HepG2 (cell line): ENCODE data around the gene PRSS3. TPM values are rescaled to one million over a fixed set of nuclear protein-coding genes. Genes with fewer than 3 reads are reported as not detected.

Experiments
- ATAC-seq: fragments of 200-7000 bp; cut with Tn5 transposase; 3 replicates; pipeline ENCODE4 v1.9.1; 2020; ENCODE audit warnings: mild to moderate bottlenecking, moderate library complexity
- BruUV-seq: library from RNA; stranded (reverse); fragments of 400-500 nt; replicated peaks from 2 replicates; lab custom pipeline; 2021; lab: Mats Ljungman, UMichigan
- CTCF ChIA-PET: fragments of 300-600 bp; formaldehyde crosslinking; extraction: SDS; loops from one replicate; lab custom pipeline; 2021; ENCODE audit warnings: low total read pairs, inconsistent platforms, low intra/inter-chr PET ratio; lab: Yijun Ruan, JAX
- POLR2A ChIA-PET: fragments of 350-600 bp; sonication (Branson Sonifier 250); formaldehyde crosslinking; loops from one replicate; lab custom pipeline; 2020; ENCODE audit warnings: antibody characterized with exemption, inconsistent platforms; lab: Yijun Ruan, JAX
- DNase-seq: peaks from one replicate; pipeline ENCODE4 v3.0.0-alpha.2; 2015; ENCODE audit warnings: low spot score
- FAIRE-seq: peaks from 3 replicates; lab custom pipeline; 2011; peaks lifted over from hg19 to GRCh38; lab: Jason Lieb, UNC
- H2AFZ ChIP-seq: one replicate; pipeline ENCODE4 v1.6.1; 2011; ENCODE audit warnings: low read length, inconsistent platforms
- H3K27ac ChIP-seq: fragments of 300-600 bp; 3 replicates; pipeline ENCODE4 v1.8.0; 2011; ENCODE audit warnings: mixed run types, mild to moderate bottlenecking, mixed read lengths, low read length, inconsistent platforms; ENCODE audit not compliant: insufficient read depth; ENCODE audit errors: extremely low read length
- H3K27me3 ChIP-seq, 2 experiments: fragments of 200-600 bp in 1 of 2; 2 replicates in 1 of 2; 3 replicates in 1 of 2; pipeline versions ENCODE4 v1.6.0 to v1.8.0; 2011; ENCODE audit warnings: low read length in 2 of 2, mild to moderate bottlenecking in 2 of 2, moderate library complexity in 2 of 2, inconsistent platforms in 1 of 2; ENCODE audit not compliant: insufficient read depth in 2 of 2, control insufficient read depth in 1 of 2
- H3K36me3 ChIP-seq, 2 experiments: fragments of 200-600 bp in 1 of 2; replicated peaks in 1 of 2; 2 replicates in 1 of 2; 3 replicates in 1 of 2; pipeline versions ENCODE4 v1.5.1 to v1.8.0; 2011; ENCODE audit warnings: low read length in 2 of 2, inconsistent platforms in 1 of 2; ENCODE audit not compliant: insufficient read depth in 2 of 2, control insufficient read depth in 1 of 2
- H3K4me1 ChIP-seq: 2 replicates; pipeline ENCODE4 v1.5.1; 2012; ENCODE audit warnings: low read length, inconsistent platforms; ENCODE audit not compliant: insufficient read depth
- H3K4me2 ChIP-seq: 2 replicates; pipeline ENCODE4 v1.6.0; 2011; ENCODE audit warnings: low read depth, low read length, inconsistent platforms
- H3K4me3 ChIP-seq, 3 experiments: fragments of 200-600 bp in 1 of 3; sonication (generic), shearing (Covaris generic) in 1 of 3; replicated peaks in 1 of 3; 2 replicates each; pipeline ENCODE4 v1.5.1; 2011 to 2016; ENCODE audit warnings: low read length in 3 of 3, inconsistent platforms in 2 of 3, low read depth in 2 of 3, mild to moderate bottlenecking in 2 of 3, control low read depth in 1 of 3, mixed read lengths in 1 of 3; ENCODE audit not compliant: insufficient read depth in 1 of 3
- H3K79me2 ChIP-seq: one replicate; pipeline ENCODE4 v1.6.1; 2011; ENCODE audit warnings: low read length, inconsistent platforms; ENCODE audit not compliant: insufficient read depth
- H3K9ac ChIP-seq: 2 replicates; pipeline ENCODE4 v1.6.0; 2011; ENCODE audit warnings: mild to moderate bottlenecking, low read depth, low read length, inconsistent platforms; ENCODE audit not compliant: insufficient read depth
- H3K9me3 ChIP-seq: 2 replicates; pipeline ENCODE4 v1.5.1; 2012; ENCODE audit warnings: mild to moderate bottlenecking, low read length
- H4K20me1 ChIP-seq: 2 replicates; pipeline ENCODE4 v1.6.0; 2011; ENCODE audit warnings: inconsistent platforms, mild to moderate bottlenecking, low read length, moderate library complexity; ENCODE audit not compliant: insufficient read depth
- HMG20B ChIP-seq: conservative IDR thresholded peaks from 2 replicates; pipeline ENCODE4 v1.6.1; 2016; ENCODE audit warnings: missing genetic modification reagents, missing compliant biosample characterization
- IRF2 ChIP-seq: IDR thresholded peaks from 2 replicates; pipeline ENCODE4 v1.6.1; 2018; ENCODE audit warnings: missing genetic modification reagents, missing compliant biosample characterization
- ISX ChIP-seq: sonication (generic); formaldehyde crosslinking; conservative IDR thresholded peaks from 2 replicates; pipeline ENCODE4 v1.5.0; 2020; ENCODE audit warnings: missing genetic modification reagents
- KAT7 ChIP-seq: IDR thresholded peaks from 2 replicates; pipeline ENCODE4 v1.6.1; 2018; ENCODE audit warnings: borderline replicate concordance, missing compliant biosample characterization
- KAT8 ChIP-seq: IDR thresholded peaks from 2 replicates; pipeline ENCODE4 v1.6.1; 2016; ENCODE audit warnings: missing genetic modification reagents, missing compliant biosample characterization
- NR0B2 ChIP-seq: sonication (generic); formaldehyde crosslinking; IDR thresholded peaks from 2 replicates; pipeline ENCODE4 v1.4.0; 2020; ENCODE audit warnings: mild to moderate bottlenecking, missing genetic modification reagents
- PPARG ChIP-seq: conservative IDR thresholded peaks from 2 replicates; pipeline ENCODE4 v1.6.1; 2016; ENCODE audit warnings: missing biosample characterization, missing genetic modification reagents
- SNRNP70 ChIP-seq: fragments of 200-400 bp; formaldehyde crosslinking; IDR thresholded peaks from 2 replicates; pipeline ENCODE4 v1.6.1; 2017; ENCODE audit warnings: mild to moderate bottlenecking, low read depth, low read length, moderate library complexity
- ZNF180 ChIP-seq: sonication (generic); formaldehyde crosslinking; IDR thresholded peaks from 2 replicates; pipeline ENCODE4 v1.4.0; 2020; ENCODE audit warnings: low read depth, missing genetic modification reagents, borderline replicate concordance
- ZNF251 ChIP-seq: sonication (generic); formaldehyde crosslinking; IDR thresholded peaks from 2 replicates; pipeline ENCODE4 v1.9.0; 2021; ENCODE audit warnings: mild to moderate bottlenecking, missing genetic modification reagents
- ZNF30 ChIP-seq: sonication (generic); formaldehyde crosslinking; IDR thresholded peaks from 2 replicates; pipeline ENCODE4 v1.5.0; 2020; ENCODE audit warnings: mild to moderate bottlenecking, missing genetic modification reagents
- ZNF33A ChIP-seq: sonication (generic); formaldehyde crosslinking; IDR thresholded peaks from 2 replicates; pipeline ENCODE4 v1.5.1; 2020; ENCODE audit warnings: missing genetic modification reagents, mild to moderate bottlenecking, moderate library complexity, borderline replicate concordance
- ZNF530 ChIP-seq: sonication (generic); formaldehyde crosslinking; IDR thresholded peaks from 2 replicates; pipeline ENCODE4 v1.5.0; 2020; ENCODE audit warnings: low read depth, mild to moderate bottlenecking, missing genetic modification reagents
- ZNF564 ChIP-seq: sonication (generic); formaldehyde crosslinking; IDR thresholded peaks from 2 replicates; pipeline ENCODE4 v1.8.1; 2023; ENCODE audit warnings: mild to moderate bottlenecking, missing genetic modification reagents
- ZNF782 ChIP-seq: sonication (generic); formaldehyde crosslinking; IDR thresholded peaks from 2 replicates; pipeline ENCODE4 v1.4.0; 2020; ENCODE audit warnings: missing genetic modification reagents, mild to moderate bottlenecking, borderline replicate concordance
- WGBS: methylation state at CpG from one replicate; pipeline ENCODE4 v1.1.6; 2017; ENCODE audit warnings: low lambda C conversion rate; 5-methylcytosine and 5-hydroxymethylcytosine counted together
- in situ Hi-C: cut with HindIII; loops from 2 replicates; pipeline ENCODE4 v1.10.0; 2017; ENCODE audit warnings: low pct_unique_long_range_greater_than_20kb; ENCODE audit not compliant: extremely low pct_ligation_motif_present
- intact Hi-C: fragments of 100-400 bp; cut with micrococcal nuclease; formaldehyde crosslinking; loops from one replicate; pipeline ENCODE4 v1.10.0; 2022; ENCODE audit not compliant: unreplicated experiment
- polyA plus RNA-seq, 8 experiments: library from polyadenylated mRNA; depleted of rRNA in 3 of 8; stranded (reverse) in 7 of 8; unstranded in 1 of 8; fragments of >200 nt; fragmentation: Illumina TruSeq in 4 of 8; extraction: Trizol in 4 of 8; gene quantifications; 2 replicates each; pipeline versions ENCODE4 v1.2.1 to v1.2.3, GENCODE V29; 2011 to 2016; ENCODE audit warnings: low read depth in 4 of 8, missing spikeins in 1 of 8, mixed read lengths in 1 of 8; ENCODE audit not compliant: insufficient read depth in 1 of 8
- total RNA-seq, 5 experiments: library from RNA; depleted of rRNA; stranded (reverse); fragments of >200 nt; fragmentation: Illumina TruSeq; extraction: Trizol; gene quantifications; 2 replicates each; pipeline ENCODE4 v1.2.3, GENCODE V29; 2016; ENCODE audit warnings: low read depth in 1 of 5
- TF ChIP-seq, protein P1 (sequence below): sonication (generic); formaldehyde crosslinking; IDR thresholded peaks from 2 replicates; pipeline ENCODE4 v1.4.0; 2020; ENCODE audit warnings: missing genetic modification reagents
- TF ChIP-seq, protein P2 (sequence below): IDR thresholded peaks from 2 replicates; pipeline ENCODE4 v1.6.1; 2016; ENCODE audit warnings: missing biosample characterization, missing genetic modification reagents, low read depth

PRSS3 gene
- total and polyA plus RNA-seq, 2 of the 13 experiments (the other 11 are each of a cell fraction or from before 2014, with no cell fraction given) = not detected

- Histone ChIP-seq H3K9me3 (peaks cover 9% of the 10 kb centered on the region; the same call in 1 of the 2 replicates), H3K4me3 (no peak overlapping the region), H3K4me1 (no peaks in the 10 kb centered on the region), H4K20me1 (no peaks in the 10 kb centered on the region)
- ATAC-seq = no peak
- in situ Hi-C loops = no loop called here
- no peak for FAIRE-seq
- no TSS peak for BruUV-seq
- TF ChIP-seq ZNF30 (no peak), KAT7 (CRISPR knock-in tag) (no peak), IRF2 (CRISPR knock-in tag) (no peak), ZNF33A (CRISPR knock-in tag) (no peak), PPARG (CRISPR knock-in tag) (no peak), ISX (CRISPR knock-in tag) (no peak), ZNF564 (no peak)
- TF ChIP-seq, all 625 proteins: peak for 0
- POLR2A ChIA-PET = no interaction called here
- Histone ChIP-seq H3K4me2 (no peak overlapping the region), H3K36me3 (no peaks in the 10 kb centered on the region), H2AFZ (no peak overlapping the region), H3K9ac (no peak overlapping the region), H3K27ac (no peak overlapping the region), H3K79me2 (no peaks in the 10 kb centered on the region), H3K27me3 (peaks cover 1 to 26% of the 10 kb centered on the region in 2 experiments; a peak in 3 of 5 replicates)
- WGBS = 43% methylated on average over 2 of the region's 2 CpGs
- no peak for DNase-seq
- CTCF ChIA-PET = no interaction called here
- intact Hi-C loops = no loop called here
These were observed 801 bp upstream of the PRSS3 start for GRCh38 chr9:33794560-33794959.

DNA sequence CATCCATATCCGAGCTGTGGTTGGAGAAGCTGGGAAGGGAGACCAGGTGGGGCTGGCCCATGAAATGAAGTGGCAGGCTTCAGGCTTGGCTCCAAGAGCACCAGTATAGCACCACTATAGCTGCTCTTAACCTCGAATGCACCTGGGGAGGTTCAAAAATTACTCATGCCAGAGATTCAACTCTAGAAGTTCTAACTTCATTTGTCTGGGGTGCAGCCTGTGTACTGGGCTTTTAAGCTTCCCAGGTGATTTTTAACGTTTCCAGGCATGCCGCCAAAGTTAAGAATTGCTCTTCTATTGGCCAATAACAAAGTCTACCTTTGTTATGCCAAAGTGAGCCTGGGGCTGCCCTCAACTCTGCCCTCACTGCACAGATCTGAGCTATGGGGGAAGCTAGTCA, 458 bp downstream of the PRSS3 start:
- Histone ChIP-seq H3K27ac (no peak overlapping the region), H3K4me3 (no peak overlapping the region), H3K4me2 (no peak overlapping the region), H3K9me3 (peaks cover 9% of the 10 kb centered on the region; the same call in 1 of the 2 replicates), H3K27me3 (peaks cover 2 to 33% of the 10 kb centered on the region in 2 experiments; a peak in 3 of 5 replicates), H2AFZ (no peak overlapping the region), H3K79me2 (no peaks in the 10 kb centered on the region), H3K36me3 (no peaks in the 10 kb centered on the region), H3K9ac (no peak overlapping the region), H4K20me1 (no peaks in the 10 kb centered on the region), H3K4me1 (peaks cover 11% of the 10 kb centered on the region)
- POLR2A ChIA-PET = no interaction called here
- no peak for DNase-seq
- BruUV-seq = no TSS peak
- intact Hi-C loops (no loop called here), in situ Hi-C loops (no loop called here)
- CTCF ChIA-PET = no interaction called here
- WGBS = 13% methylated on average over 4 of the region's 4 CpGs
- ATAC-seq = no peak
- no peak for FAIRE-seq
- TF ChIP-seq ZNF782 (CRISPR knock-in tag) = no peak
- no peak for TF ChIP-seq NR0B2 (CRISPR knock-in tag)
- no peak for TF ChIP-seq HMG20B
- no peak for TF ChIP-seq KAT8
- TF ChIP-seq ZNF530 = no peak
- no peak for TF ChIP-seq SNRNP70
- TF ChIP-seq, protein P1, sequence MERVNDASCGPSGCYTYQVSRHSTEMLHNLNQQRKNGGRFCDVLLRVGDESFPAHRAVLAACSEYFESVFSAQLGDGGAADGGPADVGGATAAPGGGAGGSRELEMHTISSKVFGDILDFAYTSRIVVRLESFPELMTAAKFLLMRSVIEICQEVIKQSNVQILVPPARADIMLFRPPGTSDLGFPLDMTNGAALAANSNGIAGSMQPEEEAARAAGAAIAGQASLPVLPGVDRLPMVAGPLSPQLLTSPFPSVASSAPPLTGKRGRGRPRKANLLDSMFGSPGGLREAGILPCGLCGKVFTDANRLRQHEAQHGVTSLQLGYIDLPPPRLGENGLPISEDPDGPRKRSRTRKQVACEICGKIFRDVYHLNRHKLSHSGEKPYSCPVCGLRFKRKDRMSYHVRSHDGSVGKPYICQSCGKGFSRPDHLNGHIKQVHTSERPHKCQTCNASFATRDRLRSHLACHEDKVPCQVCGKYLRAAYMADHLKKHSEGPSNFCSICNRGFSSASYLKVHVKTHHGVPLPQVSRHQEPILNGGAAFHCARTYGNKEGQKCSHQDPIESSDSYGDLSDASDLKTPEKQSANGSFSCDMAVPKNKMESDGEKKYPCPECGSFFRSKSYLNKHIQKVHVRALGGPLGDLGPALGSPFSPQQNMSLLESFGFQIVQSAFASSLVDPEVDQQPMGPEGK (CRISPR knock-in tag) = no peak
- TF ChIP-seq, protein P2, sequence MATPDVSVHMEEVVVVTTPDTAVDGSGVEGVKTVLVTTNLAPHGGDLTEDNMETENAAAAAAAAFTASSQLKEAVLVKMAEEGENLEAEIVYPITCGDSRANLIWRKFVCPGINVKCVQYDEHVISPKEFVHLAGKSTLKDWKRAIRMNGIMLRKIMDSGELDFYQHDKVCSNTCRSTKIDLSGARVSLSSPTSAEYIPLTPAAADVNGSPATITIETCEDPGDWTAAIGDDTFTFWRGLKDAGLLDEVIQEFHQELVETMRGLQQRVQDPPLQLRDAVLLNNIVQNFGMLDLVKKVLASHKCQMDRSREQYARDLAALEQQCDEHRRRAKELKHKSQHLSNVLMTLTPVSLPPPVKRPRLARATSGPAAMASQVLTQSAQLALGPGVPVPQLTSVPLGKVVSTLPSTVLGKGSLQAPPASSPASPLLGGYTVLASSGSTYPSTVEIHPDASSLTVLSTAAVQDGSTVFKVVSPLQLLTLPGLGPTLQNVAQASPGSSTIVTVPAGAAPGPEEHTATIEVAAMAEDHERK (CRISPR knock-in tag) = no peak
- TF ChIP-seq ZNF251 = no peak
- TF ChIP-seq ZNF180 = no peak
